Erythroblast (primary cell): ENCODE results near the gene TOM1L1.

Experiments used
- GATA1 ChIP-seq: IDR thresholded peaks from 2 replicates; pipeline ENCODE4 v1.6.1; 2011; ENCODE audit warnings: low read depth, mild to moderate bottlenecking, control low read depth, low read length, moderate library complexity
- POLR2A ChIP-seq: IDR thresholded peaks from 2 replicates; pipeline ENCODE4 v1.6.1; 2011; ENCODE audit warnings: mild to moderate bottlenecking, low read length

- TF ChIP-seq POLR2A = no peak
- no peak for TF ChIP-seq GATA1
Observed at GRCh38 chr17:54864636-54865356, 35.9 kb upstream of the TOM1L1 start.
